Osteocyte (in vitro differentiated cells): ENCODE data around the gene ABCG1. TPM values are rescaled to one million over a fixed set of nuclear protein-coding genes. Genes with fewer than 3 reads are reported as not detected.
A peak's percentile ranks its signal among the peaks of the same experiment; 100 is the strongest.

Experiments used
- DNase-seq: peaks from one replicate; pipeline ENCODE4 v3.0.0; 2021; ENCODE audit warnings: mixed read lengths; ENCODE audit not compliant: unreplicated experiment; ENCODE audit errors: extremely low spot score
- H3K27ac Mint-ChIP-seq: one replicate; pipeline ENCODE4 v1.8.0; 2021; ENCODE audit warnings: mild to moderate bottlenecking, mixed read lengths; ENCODE audit not compliant: unreplicated experiment
- H3K27me3 Mint-ChIP-seq: one replicate; pipeline ENCODE4 v1.8.0; 2021; ENCODE audit warnings: mixed read lengths; ENCODE audit not compliant: unreplicated experiment
- H3K36me3 Mint-ChIP-seq: one replicate; pipeline ENCODE4 v1.8.0; 2021; ENCODE audit warnings: mixed read lengths; ENCODE audit not compliant: unreplicated experiment
- H3K4me1 Mint-ChIP-seq: one replicate; pipeline ENCODE4 v1.8.0; 2021; ENCODE audit warnings: mixed read lengths; ENCODE audit not compliant: unreplicated experiment
- H3K4me3 Mint-ChIP-seq: one replicate; pipeline ENCODE4 v1.8.0; 2021; ENCODE audit warnings: mild to moderate bottlenecking, moderate library complexity, mixed read lengths; ENCODE audit not compliant: unreplicated experiment
- H3K9me3 Mint-ChIP-seq: one replicate; pipeline ENCODE4 v1.8.0; 2021; ENCODE audit warnings: mixed read lengths; ENCODE audit not compliant: unreplicated experiment
- total RNA-seq: library from RNA; stranded (reverse); gene quantifications from 2 replicates; pipeline ENCODE4 v1.2.1, GENCODE V29; 2021
- TF ChIP-seq, protein P1 (sequence below): fragments of 200-600 bp; sonication (generic); IDR thresholded peaks from 2 replicates; pipeline ENCODE4 v1.5.0; 2021; ENCODE audit warnings: antibody characterized with exemption, mild to moderate bottlenecking, moderate library complexity

Gene ABCG1
- total RNA-seq, 1 donor from 2014 or later: 16.5 TPM

DNA sequence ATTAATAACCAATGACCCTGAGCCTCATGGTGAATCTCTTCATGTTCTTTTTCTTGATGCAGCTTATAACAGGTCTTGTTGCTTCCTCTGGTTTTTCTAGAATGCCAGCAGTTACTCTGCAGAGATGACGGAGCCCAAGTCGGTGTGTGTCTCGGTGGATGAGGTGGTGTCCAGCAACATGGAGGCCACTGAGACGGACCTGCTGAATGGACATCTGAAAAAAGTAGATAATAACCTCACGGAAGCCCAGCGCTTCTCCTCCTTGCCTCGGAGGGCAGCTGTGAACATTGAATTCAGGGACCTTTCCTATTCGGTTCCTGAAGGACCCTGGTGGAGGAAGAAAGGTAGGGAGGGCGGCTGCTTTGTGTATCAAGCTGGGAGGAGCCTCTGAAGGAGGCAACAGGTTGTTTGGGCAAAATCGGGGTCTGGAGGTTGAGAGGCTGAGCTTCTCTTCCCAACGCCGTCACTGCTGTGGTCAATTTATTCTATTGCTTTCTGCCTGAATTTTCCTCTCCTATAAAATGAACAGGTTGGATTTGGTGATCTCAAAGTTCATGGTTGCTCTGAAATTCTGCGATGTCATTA lies 6.7 kb downstream of the ABCG1 start:
- Mint-ChIP-seq H3K27ac (no peak overlapping the region), H3K36me3 (peaks cover 7% of the 10 kb centered on the region), H3K4me3 (no peak overlapping the region), H3K9me3 (no peaks in the 10 kb centered on the region), H3K4me1 (peaks cover 18% of the 10 kb centered on the region), H3K27me3 (peaks cover 46% of the 10 kb centered on the region)
- DNase-seq: no peak
- TF ChIP-seq, protein P1, sequence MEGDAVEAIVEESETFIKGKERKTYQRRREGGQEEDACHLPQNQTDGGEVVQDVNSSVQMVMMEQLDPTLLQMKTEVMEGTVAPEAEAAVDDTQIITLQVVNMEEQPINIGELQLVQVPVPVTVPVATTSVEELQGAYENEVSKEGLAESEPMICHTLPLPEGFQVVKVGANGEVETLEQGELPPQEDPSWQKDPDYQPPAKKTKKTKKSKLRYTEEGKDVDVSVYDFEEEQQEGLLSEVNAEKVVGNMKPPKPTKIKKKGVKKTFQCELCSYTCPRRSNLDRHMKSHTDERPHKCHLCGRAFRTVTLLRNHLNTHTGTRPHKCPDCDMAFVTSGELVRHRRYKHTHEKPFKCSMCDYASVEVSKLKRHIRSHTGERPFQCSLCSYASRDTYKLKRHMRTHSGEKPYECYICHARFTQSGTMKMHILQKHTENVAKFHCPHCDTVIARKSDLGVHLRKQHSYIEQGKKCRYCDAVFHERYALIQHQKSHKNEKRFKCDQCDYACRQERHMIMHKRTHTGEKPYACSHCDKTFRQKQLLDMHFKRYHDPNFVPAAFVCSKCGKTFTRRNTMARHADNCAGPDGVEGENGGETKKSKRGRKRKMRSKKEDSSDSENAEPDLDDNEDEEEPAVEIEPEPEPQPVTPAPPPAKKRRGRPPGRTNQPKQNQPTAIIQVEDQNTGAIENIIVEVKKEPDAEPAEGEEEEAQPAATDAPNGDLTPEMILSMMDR: no peak

DNA sequence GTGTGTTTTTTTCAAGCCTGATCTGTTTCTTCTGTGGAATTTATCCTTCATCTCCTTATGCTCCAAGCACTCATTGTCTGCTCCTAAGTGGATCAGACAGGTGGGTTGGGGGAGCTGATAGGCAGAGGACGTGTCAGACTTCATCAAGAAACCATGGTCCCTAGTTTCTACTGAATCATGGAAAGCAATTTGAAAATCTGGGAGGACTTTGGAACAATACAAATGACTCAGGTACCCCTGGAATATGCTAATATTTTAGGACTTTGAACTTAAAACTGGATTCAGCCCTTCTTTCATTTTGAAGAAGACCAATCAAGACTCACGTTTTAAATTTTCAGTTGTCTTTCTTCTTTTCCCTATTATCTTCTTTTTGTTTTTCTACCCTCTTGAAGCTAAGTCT lies 7.7 kb downstream of the ABCG1 start:
- Mint-ChIP-seq H3K27me3 (peaks cover 41% of the 10 kb centered on the region), H3K27ac (no peak overlapping the region), H3K9me3 (no peaks in the 10 kb centered on the region), H3K36me3 (peaks cover 7% of the 10 kb centered on the region), H3K4me3 (no peak overlapping the region), H3K4me1 (peaks cover 18% of the 10 kb centered on the region)
- DNase-seq: no peak
- TF ChIP-seq, protein P1: no peak

DNA sequence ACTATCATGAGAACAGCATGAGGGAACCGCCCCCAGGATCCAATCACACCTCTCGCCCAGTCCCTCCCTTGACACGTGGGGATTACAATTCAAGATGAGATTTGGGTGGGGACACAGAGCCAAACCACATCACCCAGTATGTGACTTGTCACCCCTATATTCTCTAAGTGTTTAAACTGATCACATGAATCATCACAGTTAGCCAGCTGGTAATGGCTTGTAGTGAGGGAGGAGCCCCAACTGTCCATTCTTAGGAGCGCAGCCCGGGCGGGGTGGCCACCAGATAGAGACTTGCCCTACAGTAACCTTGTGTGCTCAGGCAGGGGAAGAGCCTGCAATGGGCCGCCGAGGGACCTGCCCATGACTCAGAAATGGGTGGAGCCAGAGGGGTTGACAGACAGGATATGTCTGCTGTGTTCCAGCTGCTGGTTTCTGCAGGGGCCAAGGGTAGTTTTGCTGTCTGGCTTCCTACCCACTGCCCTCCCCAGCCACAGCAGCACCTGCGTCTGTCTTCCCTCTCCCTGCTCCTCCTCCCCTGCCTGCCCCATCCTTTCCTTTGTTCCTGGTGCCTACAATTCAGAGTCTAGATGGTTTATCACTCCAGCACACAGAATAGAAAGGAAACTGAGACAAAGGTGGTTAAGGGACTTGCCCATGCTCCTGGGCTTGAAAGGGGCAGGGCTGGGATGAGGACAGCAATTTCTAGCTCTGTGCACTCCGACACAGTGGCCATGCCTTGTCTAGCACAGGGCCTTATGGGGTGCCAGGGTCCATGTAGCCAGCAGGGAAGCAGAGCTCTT lies 9.2 kb downstream of the ABCG1 start:
- no peaks in the 10 kb centered on the region for H3K9me3 Mint-ChIP-seq
- TF ChIP-seq, protein P1: no peak
- DNase-seq: peak; percentile 89
- peak overlapping the region; percentile 50 for H3K27ac Mint-ChIP-seq
- H3K4me1 Mint-ChIP-seq: peaks cover 21% of the 10 kb centered on the region
- peaks cover 32% of the 10 kb centered on the region for H3K27me3 Mint-ChIP-seq
- H3K4me3 Mint-ChIP-seq: no peak overlapping the region
- H3K36me3 Mint-ChIP-seq: peaks cover 9% of the 10 kb centered on the region

DNA sequence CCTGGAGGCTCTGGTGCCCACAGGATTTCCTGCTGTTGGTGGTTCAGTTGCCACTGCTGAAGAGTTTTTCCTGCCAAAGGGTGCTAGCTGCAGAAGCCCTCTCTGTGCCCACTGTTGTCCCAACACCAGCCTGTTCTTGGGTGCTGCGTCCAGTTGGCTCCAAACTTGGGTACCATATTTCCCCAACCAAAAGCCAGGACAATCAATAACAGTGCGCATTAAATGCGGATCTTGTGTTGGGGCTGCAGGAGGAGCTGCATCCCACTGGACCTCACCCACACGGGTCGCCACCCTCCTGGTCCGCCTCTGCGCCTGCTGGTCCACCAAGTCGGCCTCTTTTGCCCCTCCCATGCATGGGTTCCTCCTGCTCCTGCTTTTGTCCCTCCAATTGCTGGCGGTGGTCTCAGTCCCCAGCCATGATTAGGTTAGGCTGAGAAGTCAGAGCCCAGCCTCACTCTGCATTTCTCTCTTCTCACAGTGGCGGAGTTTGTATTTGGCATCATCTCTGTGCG lies 9.8 kb downstream of the ABCG1 start:
- peaks cover 25% of the 10 kb centered on the region for H3K27me3 Mint-ChIP-seq
- peaks cover 9% of the 10 kb centered on the region for H3K36me3 Mint-ChIP-seq
- H3K4me1 Mint-ChIP-seq: peaks cover 28% of the 10 kb centered on the region
- no peak for DNase-seq
- TF ChIP-seq, protein P1: no peak
- no peaks in the 10 kb centered on the region for H3K9me3 Mint-ChIP-seq
- H3K27ac Mint-ChIP-seq: no peak overlapping the region
- H3K4me3 Mint-ChIP-seq: no peak overlapping the region

DNA sequence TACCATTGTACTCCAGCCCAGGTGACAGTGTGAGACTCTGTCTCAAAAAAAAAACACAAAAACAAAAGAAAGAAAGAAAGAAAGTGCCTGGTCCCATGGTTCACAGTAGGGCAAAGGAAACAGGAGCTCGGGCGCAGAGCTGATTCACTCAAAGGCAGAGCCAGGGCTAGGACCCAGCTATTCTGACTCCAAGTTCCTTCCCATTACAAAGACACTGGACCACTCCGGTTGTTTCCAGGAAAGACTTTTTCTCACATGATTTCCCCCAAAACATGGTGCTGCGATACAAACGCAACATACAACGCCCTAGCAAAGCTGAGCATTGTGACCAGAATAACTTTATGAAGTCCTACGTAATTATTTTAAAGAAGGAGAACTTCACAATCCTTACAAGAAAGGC lies 10.7 kb downstream of the ABCG1 start:
- TF ChIP-seq, protein P1: no peak
- no peak for DNase-seq
- H3K4me1 Mint-ChIP-seq: peaks cover 35% of the 10 kb centered on the region
- H3K36me3 Mint-ChIP-seq: peaks cover 9% of the 10 kb centered on the region
- H3K9me3 Mint-ChIP-seq: no peaks in the 10 kb centered on the region
- H3K27ac Mint-ChIP-seq: no peak overlapping the region
- H3K27me3 Mint-ChIP-seq: peaks cover 17% of the 10 kb centered on the region
- H3K4me3 Mint-ChIP-seq: no peak overlapping the region
